ENCODE results near the gene SLC17A9.

DNA sequence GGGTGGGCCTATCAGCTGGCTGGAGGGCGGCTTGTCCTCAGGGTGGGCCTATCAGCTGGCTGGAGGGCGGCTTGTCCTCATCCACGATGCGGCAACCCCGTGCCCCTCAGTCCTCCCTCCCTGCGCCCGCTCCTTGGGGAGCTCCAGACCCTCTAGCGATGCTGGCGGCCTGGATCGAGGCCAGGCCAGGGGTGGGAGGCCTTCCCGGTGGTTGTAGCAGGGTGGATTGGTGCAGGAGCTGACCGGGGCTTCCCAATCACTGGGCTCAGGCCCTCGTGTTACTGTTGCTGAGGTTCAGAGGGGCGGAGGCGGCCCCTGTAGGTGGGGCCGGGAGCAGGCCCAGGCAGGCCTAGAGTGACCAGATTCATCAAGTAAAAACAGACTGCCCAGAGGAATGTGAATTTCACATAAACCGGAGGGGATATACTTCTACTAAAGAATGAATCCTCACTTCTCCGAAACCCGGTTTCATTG, 8.8 kb downstream of the SLC17A9 start:
- TF ChIP-seq YY1 (IDR thresholded peaks at IDR 0.05; ENCODE audit: insufficient read depth, insufficient read length), result no peak
- no peak for TF ChIP-seq SUZ12 (IDR thresholded peaks at IDR 0.05; ENCODE audit: extremely low read depth, insufficient read depth, insufficient read length)

Measured in NT2/D1 (cell line).